Cerebellar nuclear complex (tissue), 1 donor: ENCODE measurements around the gene EML6.
A peak's percentile ranks its signal among the peaks of the same experiment; 100 is the strongest.

ENCODE experiments used
- DNase-seq, 2 experiments: peaks; one replicate each; lab custom pipeline; 2025; lab: John Stamatoyannopoulos, UW

Gene EML6

GRCh38 chr2:54912305-54912704 is 188.8 kb downstream of the EML6 start:
- DNase-seq: no peak

GRCh38 chr2:54912893-54913292 is 189.4 kb downstream of the EML6 start:
- DNase-seq: no peak

GRCh38 chr2:54914637-54915036 is 191.2 kb downstream of the EML6 start:
- no peak for DNase-seq

GRCh38 chr2:54915101-54915500 is 191.6 kb downstream of the EML6 start:
- DNase-seq: peak; percentile 33 to 36

- DNase-seq: no peak
Measured at GRCh38 chr2:54916637-54917036, 193.2 kb downstream of the EML6 start.

- DNase-seq: no peak
Measured at GRCh38 chr2:54918647-54919280, 195.3 kb downstream of the EML6 start.

GRCh38 chr2:54920660-54921059 is 197.2 kb downstream of the EML6 start:
- no peak for DNase-seq

- DNase-seq: no peak
Measured at GRCh38 chr2:54924121-54924520, 200.7 kb downstream of the EML6 start.

- no peak for DNase-seq
Measured at GRCh38 chr2:54925022-54925421, 201.6 kb downstream of the EML6 start.

- no peak for DNase-seq
Measured at GRCh38 chr2:54927085-54927750, 203.8 kb downstream of the EML6 start.

- DNase-seq: no peak
Measured at GRCh38 chr2:54927751-54928615, 204.5 kb downstream of the EML6 start.

GRCh38 chr2:54928719-54929118 is 205.3 kb downstream of the EML6 start:
- no peak for DNase-seq

GRCh38 chr2:54931473-54931872 is 208.0 kb downstream of the EML6 start:
- DNase-seq: no peak

GRCh38 chr2:54935389-54935788 is 211.9 kb downstream of the EML6 start:
- no peak for DNase-seq

- DNase-seq: no peak
Measured at GRCh38 chr2:54936766-54937165, 213.3 kb downstream of the EML6 start.

GRCh38 chr2:54939446-54940118 is 216.1 kb downstream of the EML6 start:
- DNase-seq: no peak

GRCh38 chr2:54940723-54941122 is 217.3 kb downstream of the EML6 start:
- DNase-seq: no peak

- no peak for DNase-seq
Measured at GRCh38 chr2:54941248-54941984, 218.0 kb downstream of the EML6 start.

- no peak for DNase-seq
Measured at GRCh38 chr2:54942373-54942772, 218.9 kb downstream of the EML6 start.

GRCh38 chr2:54944724-54945326 is 221.4 kb downstream of the EML6 start:
- DNase-seq: no peak
